ENCODE measurements around the gene CDON.

Gene CDON

DNA sequence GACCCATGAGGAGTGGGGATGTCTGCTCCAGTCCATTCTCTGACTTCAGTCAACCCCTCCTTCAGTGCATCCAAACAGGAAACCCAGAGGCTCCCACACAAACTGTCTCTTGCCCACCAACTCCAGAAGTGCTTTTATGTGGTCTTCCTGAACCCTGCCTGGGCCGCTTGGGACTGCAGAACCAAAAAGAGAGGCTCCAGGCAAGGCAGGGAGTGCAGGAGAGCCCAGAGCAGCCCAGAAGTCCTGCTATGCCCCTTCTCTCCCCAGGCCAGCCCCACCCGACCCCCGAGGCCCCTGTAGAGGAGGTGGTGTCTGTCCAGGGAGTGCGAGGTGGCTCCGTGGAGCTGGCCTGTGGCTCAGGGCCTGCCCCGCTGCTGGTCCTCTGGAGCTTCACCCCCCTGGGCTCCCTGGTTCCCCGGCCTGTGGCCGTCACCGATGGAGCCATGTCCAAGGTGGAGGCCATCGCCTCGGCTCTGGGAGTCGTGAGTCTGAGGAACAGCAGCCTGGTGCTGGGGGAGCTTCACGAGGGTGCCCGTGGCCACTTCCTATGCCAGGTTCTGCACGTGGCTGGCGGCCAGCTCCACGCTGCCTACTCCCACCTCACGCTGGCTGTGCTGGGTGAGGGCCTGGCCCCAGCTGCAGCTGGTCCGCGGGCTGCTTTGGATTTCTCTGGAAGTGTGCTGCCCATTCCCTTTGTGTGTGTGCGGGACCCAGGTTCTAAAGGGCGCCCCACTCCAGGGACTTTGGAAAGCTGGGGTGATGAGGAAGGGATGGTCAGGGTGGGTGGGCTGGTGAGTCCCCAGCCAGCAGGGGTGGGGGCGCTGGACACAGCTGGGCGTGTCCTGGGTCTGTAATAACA, 115.0 kb downstream of the CDON start:
- no peaks in the 10 kb centered on the region for H3K9me2 ChIP-seq (ENCODE audit: low read depth, low read length)
- no peak overlapping the region for H2AFZ ChIP-seq (ENCODE audit: low read length)
- no peak for TF ChIP-seq EZH2 (IDR thresholded peaks at IDR 0.05; ENCODE audit: borderline replicate concordance, low read length)
- TF ChIP-seq, protein P1, sequence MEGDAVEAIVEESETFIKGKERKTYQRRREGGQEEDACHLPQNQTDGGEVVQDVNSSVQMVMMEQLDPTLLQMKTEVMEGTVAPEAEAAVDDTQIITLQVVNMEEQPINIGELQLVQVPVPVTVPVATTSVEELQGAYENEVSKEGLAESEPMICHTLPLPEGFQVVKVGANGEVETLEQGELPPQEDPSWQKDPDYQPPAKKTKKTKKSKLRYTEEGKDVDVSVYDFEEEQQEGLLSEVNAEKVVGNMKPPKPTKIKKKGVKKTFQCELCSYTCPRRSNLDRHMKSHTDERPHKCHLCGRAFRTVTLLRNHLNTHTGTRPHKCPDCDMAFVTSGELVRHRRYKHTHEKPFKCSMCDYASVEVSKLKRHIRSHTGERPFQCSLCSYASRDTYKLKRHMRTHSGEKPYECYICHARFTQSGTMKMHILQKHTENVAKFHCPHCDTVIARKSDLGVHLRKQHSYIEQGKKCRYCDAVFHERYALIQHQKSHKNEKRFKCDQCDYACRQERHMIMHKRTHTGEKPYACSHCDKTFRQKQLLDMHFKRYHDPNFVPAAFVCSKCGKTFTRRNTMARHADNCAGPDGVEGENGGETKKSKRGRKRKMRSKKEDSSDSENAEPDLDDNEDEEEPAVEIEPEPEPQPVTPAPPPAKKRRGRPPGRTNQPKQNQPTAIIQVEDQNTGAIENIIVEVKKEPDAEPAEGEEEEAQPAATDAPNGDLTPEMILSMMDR (IDR thresholded peaks at IDR 0.05; ENCODE audit: low read length), result no peak
- no peaks in the 10 kb centered on the region for H3K36me3 ChIP-seq (ENCODE audit: insufficient read depth, low read length)
- no peaks in the 10 kb centered on the region for H3F3A ChIP-seq (ENCODE audit: insufficient read depth, low read length)
- no peak overlapping the region for H3K9ac ChIP-seq (ENCODE audit: low read length)
- H3K4me1 ChIP-seq (ENCODE audit: insufficient read depth, low read length, severe bottlenecking), result no peaks in the 10 kb centered on the region
- no peak overlapping the region for H3K4me2 ChIP-seq (ENCODE audit: low read length)
- no peaks in the 10 kb centered on the region for H3K9me3 ChIP-seq (ENCODE audit: low read length)
- no peak overlapping the region for H3K4me3 ChIP-seq (ENCODE audit: low read depth, low read length, poor library complexity, severe bottlenecking)
- no peaks in the 10 kb centered on the region for H3K27me3 ChIP-seq (ENCODE audit: insufficient read depth, low read length)
- no peak overlapping the region for H3K27ac ChIP-seq (ENCODE audit: low read depth, low read length, poor library complexity, severe bottlenecking)
- no peaks in the 10 kb centered on the region for H3K79me2 ChIP-seq (ENCODE audit: insufficient read depth, low read length)
- H4K20me1 ChIP-seq (ENCODE audit: insufficient read depth, low read length), result no peaks in the 10 kb centered on the region

DNA sequence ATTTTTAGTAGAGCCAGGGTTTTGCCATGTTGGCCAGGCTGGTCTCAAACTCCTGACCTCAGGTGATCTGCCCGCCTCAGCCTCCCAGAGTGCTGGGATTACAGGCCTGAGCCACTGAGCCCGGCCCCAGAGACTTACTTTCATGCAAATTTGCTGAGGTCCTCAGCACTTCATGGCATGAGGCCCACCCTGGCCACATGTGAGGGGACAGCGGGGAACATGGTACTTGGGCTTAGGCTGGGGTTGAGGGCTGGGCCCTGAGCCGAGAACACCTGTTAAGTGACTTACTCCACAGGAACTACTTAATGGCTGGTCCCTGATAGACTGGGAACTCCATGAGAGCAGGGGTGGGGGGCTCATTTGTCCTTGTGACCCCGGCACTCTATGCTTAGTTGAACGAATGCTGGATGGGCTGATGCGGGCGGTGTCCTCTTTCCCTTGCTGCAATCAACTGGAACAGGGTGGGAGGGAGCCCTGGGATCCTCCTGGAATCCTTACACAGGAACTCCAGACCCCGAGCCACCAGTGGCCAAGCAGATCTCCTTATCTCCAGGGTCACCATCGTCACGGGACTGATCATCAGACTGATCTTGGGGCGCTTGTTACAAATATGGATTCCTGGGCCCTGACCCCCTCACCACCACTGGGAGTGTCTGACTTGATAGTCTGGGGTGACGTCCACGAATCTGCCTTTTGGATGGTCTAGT, 115.8 kb downstream of the CDON start:
- no peak overlapping the region for H3K4me2 ChIP-seq (ENCODE audit: low read length)
- no peaks in the 10 kb centered on the region for H3K9me2 ChIP-seq (ENCODE audit: low read depth, low read length)
- no peak overlapping the region for H3K27ac ChIP-seq (ENCODE audit: low read depth, low read length, poor library complexity, severe bottlenecking)
- H3K36me3 ChIP-seq (ENCODE audit: insufficient read depth, low read length), result no peaks in the 10 kb centered on the region
- H3K9ac ChIP-seq (ENCODE audit: low read length), result no peak overlapping the region
- H3K4me3 ChIP-seq (ENCODE audit: low read depth, low read length, poor library complexity, severe bottlenecking), result no peak overlapping the region
- no peaks in the 10 kb centered on the region for H4K20me1 ChIP-seq (ENCODE audit: insufficient read depth, low read length)
- TF ChIP-seq EZH2 (IDR thresholded peaks at IDR 0.05; ENCODE audit: borderline replicate concordance, low read length), result no peak
- TF ChIP-seq, protein P1 (IDR thresholded peaks at IDR 0.05; ENCODE audit: low read length), result no peak
- H3K79me2 ChIP-seq (ENCODE audit: insufficient read depth, low read length), result no peaks in the 10 kb centered on the region
- no peaks in the 10 kb centered on the region for H3K4me1 ChIP-seq (ENCODE audit: insufficient read depth, low read length, severe bottlenecking)
- H3K27me3 ChIP-seq (ENCODE audit: insufficient read depth, low read length), result no peaks in the 10 kb centered on the region
- no peaks in the 10 kb centered on the region for H3K9me3 ChIP-seq (ENCODE audit: low read length)
- H2AFZ ChIP-seq (ENCODE audit: low read length), result no peak overlapping the region
- H3F3A ChIP-seq (ENCODE audit: insufficient read depth, low read length), result no peaks in the 10 kb centered on the region

DNA sequence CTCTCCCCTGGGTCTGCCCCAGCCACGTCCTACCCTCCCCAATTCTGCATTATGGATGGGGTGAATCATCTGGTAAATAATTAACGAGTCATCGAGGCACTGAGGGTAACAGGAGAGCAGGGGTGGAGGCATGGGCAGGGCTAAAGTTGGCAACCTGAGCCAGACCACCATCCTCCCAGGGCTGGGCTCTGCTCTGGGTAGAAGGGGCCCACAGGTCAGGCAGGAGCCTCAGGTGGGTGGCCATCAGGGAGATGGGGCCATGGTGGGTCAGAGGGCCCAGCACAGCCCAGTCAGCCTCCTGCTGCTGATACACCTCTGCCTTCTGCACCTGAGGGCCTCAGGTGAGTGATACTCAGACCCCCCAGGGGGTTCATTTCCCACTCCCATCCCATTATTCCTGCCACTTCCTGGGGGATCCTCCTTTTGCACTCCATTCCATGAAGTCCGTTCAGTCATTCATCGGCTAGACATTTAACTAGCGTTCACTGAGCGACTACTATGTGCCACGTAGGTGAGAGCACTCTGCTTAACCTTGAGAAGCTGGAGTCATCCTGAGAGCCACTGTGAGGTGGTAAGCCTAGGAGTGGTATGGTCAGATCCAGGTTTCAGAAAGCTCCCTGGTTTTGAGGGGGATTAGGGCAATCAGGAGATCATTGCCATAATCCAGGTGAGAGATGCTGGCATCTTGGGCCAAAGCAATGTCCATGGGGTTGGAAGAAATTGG, 116.7 kb downstream of the CDON start, which contains the start of gene VSIG10L2:
Gene VSIG10L2, plus strand, starts transcription at position 248 of the 724 bp plus-strand sequence. Its CDS starts 12 bp downstream, at position 260.
- H3K9me3 ChIP-seq (ENCODE audit: low read length), result no peaks in the 10 kb centered on the region
- no peaks in the 10 kb centered on the region for H3K9me2 ChIP-seq (ENCODE audit: low read depth, low read length)
- no peaks in the 10 kb centered on the region for H3K27me3 ChIP-seq (ENCODE audit: insufficient read depth, low read length)
- no peaks in the 10 kb centered on the region for H3K36me3 ChIP-seq (ENCODE audit: insufficient read depth, low read length)
- no peak within 1 kb of the TSS for H3K9ac ChIP-seq (ENCODE audit: low read length)
- H3K79me2 ChIP-seq (ENCODE audit: insufficient read depth, low read length), result no peaks in the 10 kb centered on the region
- no peaks in the 10 kb centered on the region for H4K20me1 ChIP-seq (ENCODE audit: insufficient read depth, low read length)
- no peak within 1 kb of the TSS for H3K4me3 ChIP-seq (ENCODE audit: low read depth, low read length, poor library complexity, severe bottlenecking)
- H3K4me1 ChIP-seq (ENCODE audit: insufficient read depth, low read length, severe bottlenecking), result no peaks in the 10 kb centered on the region
- no peak for TF ChIP-seq EZH2 (IDR thresholded peaks at IDR 0.05; ENCODE audit: borderline replicate concordance, low read length)
- TF ChIP-seq, protein P1 (IDR thresholded peaks at IDR 0.05; ENCODE audit: low read length), result no peak
- H3K4me2 ChIP-seq (ENCODE audit: low read length), result no peak within 1 kb of the TSS
- no peak within 1 kb of the TSS for H2AFZ ChIP-seq (ENCODE audit: low read length)
- H3F3A ChIP-seq (ENCODE audit: insufficient read depth, low read length), result no peaks in the 10 kb centered on the region
- no peak within 1 kb of the TSS for H3K27ac ChIP-seq (ENCODE audit: low read depth, low read length, poor library complexity, severe bottlenecking)
